IMR-90 (cell line): ENCODE results near the gene PGA4. TPM values are rescaled to one million over a fixed set of nuclear protein-coding genes. Genes with fewer than 3 reads are reported as not detected.

Experiments used
- ATAC-seq: fragments of 200-7000 bp; cut with Tn5 transposase; 2 replicates; pipeline ENCODE4 v1.9.1; 2020; ENCODE audit warnings: low read depth, mild to moderate bottlenecking, moderate library complexity
- BruUV-seq: library from RNA; stranded (reverse); fragments of 400-500 nt; replicated peaks from 2 replicates; lab custom pipeline; 2021; lab: Mats Ljungman, UMichigan
- CTCF ChIA-PET: fragments of 300-600 bp; formaldehyde crosslinking; extraction: SDS; loops from one replicate; lab custom pipeline; 2021; ENCODE audit warnings: antibody characterized with exemption; lab: Yijun Ruan, JAX
- POLR2A ChIA-PET: fragments of 300-600 bp; sonication (Branson Sonifier 250); formaldehyde crosslinking; loops from one replicate; lab custom pipeline; 2022; ENCODE audit warnings: antibody characterized with exemption; ENCODE audit not compliant: unreplicated experiment; lab: Charles Lee
- DNase-seq: peaks from one replicate; pipeline ENCODE4 v3.0.0; 2013
- H2AFZ ChIP-seq: replicated peaks from 2 replicates; pipeline ENCODE3; 2013; ENCODE audit warnings: low read length, mild to moderate bottlenecking; ENCODE audit not compliant: poor library complexity
- H2AK5ac ChIP-seq: 2 replicates; pipeline ENCODE4 v1.6.1; 2013; ENCODE audit warnings: low read depth, low read length, inconsistent platforms
- H2AK9ac ChIP-seq: replicated peaks from 2 replicates; pipeline ENCODE3; 2013; ENCODE audit warnings: mild to moderate bottlenecking, low read depth, low read length, moderate library complexity; ENCODE audit not compliant: poor library complexity
- H2BK120ac ChIP-seq: 2 replicates; pipeline ENCODE4 v1.6.1; 2013; ENCODE audit warnings: low read depth, low read length, inconsistent platforms
- H2BK15ac ChIP-seq: 3 replicates; pipeline ENCODE4 v1.6.1; 2013; ENCODE audit warnings: low read depth, low read length, inconsistent platforms
- H2BK20ac ChIP-seq: 2 replicates; pipeline ENCODE4 v1.6.1; 2013; ENCODE audit warnings: low read depth, mild to moderate bottlenecking, inconsistent platforms, low read length, moderate library complexity
- H2BK5ac ChIP-seq: 2 replicates; pipeline ENCODE4 v1.6.1; 2013; ENCODE audit warnings: mild to moderate bottlenecking, low read depth, low read length, inconsistent platforms; ENCODE audit not compliant: poor library complexity, severe bottlenecking
- H3K14ac ChIP-seq: replicated peaks from 2 replicates; pipeline ENCODE4 v1.6.1; 2013; ENCODE audit warnings: low read depth, low read length, inconsistent platforms
- H3K18ac ChIP-seq: 2 replicates; pipeline ENCODE4 v1.6.1; 2013; ENCODE audit warnings: low read depth, low read length, control low read depth
- H3K23ac ChIP-seq: 2 replicates; pipeline ENCODE4 v1.6.1; 2013; ENCODE audit warnings: low read depth, low read length, inconsistent platforms
- H3K27ac ChIP-seq: 2 replicates; pipeline ENCODE4 v1.5.1; 2013; ENCODE audit warnings: mild to moderate bottlenecking, control low read depth, low read length; ENCODE audit not compliant: insufficient read depth
- H3K27me3 ChIP-seq: 2 replicates; pipeline ENCODE4 v1.6.1; 2013; ENCODE audit warnings: low read length; ENCODE audit not compliant: control insufficient read depth, insufficient read depth
- H3K36me3 ChIP-seq: 2 replicates; pipeline ENCODE4 v1.6.1; 2013; ENCODE audit warnings: low read length, mixed read lengths; ENCODE audit not compliant: control insufficient read depth, insufficient read depth
- H3K4ac ChIP-seq: 2 replicates; pipeline ENCODE4 v1.6.1; 2013; ENCODE audit warnings: low read depth, low read length, inconsistent platforms
- H3K4me1 ChIP-seq: 2 replicates; pipeline ENCODE4 v1.6.1; 2013; ENCODE audit warnings: low read length, mixed read lengths; ENCODE audit not compliant: control insufficient read depth, insufficient read depth
- H3K4me2 ChIP-seq: 2 replicates; pipeline ENCODE4 v1.6.1; 2013; ENCODE audit warnings: low read depth, mild to moderate bottlenecking, control low read depth, low read length, moderate library complexity
- H3K4me3 ChIP-seq: 2 replicates; pipeline ENCODE4 v1.5.1; 2013; ENCODE audit warnings: low read depth, mild to moderate bottlenecking, control low read depth, low read length, moderate library complexity; ENCODE audit not compliant: insufficient read depth
- H3K56ac ChIP-seq: 2 replicates; pipeline ENCODE4 v1.6.1; 2013; ENCODE audit warnings: low read length, inconsistent platforms; ENCODE audit not compliant: insufficient read depth; ENCODE audit errors: extremely low read depth
- H3K79me1 ChIP-seq, 2 experiments: 2 replicates each; pipeline ENCODE4 v1.6.1; 2013; ENCODE audit warnings: low read length in 2 of 2, inconsistent platforms in 1 of 2, low read depth in 1 of 2
- H3K9ac ChIP-seq: 2 replicates; pipeline ENCODE4 v1.6.1; 2013; ENCODE audit warnings: low read depth, low read length, control low read depth
- H3K9me1 ChIP-seq: 2 replicates; pipeline ENCODE4 v1.6.1; 2013; ENCODE audit warnings: low read length, inconsistent platforms; ENCODE audit not compliant: insufficient read depth
- H3K9me3 ChIP-seq: 2 replicates; pipeline ENCODE4 v1.6.1; 2013; ENCODE audit warnings: low read length; ENCODE audit not compliant: control insufficient read depth, insufficient read depth
- H4K20me1 ChIP-seq: 2 replicates; pipeline ENCODE4 v1.6.1; 2013; ENCODE audit warnings: low read length, inconsistent platforms; ENCODE audit not compliant: insufficient read depth
- H4K5ac ChIP-seq: 2 replicates; pipeline ENCODE4 v1.6.1; 2013; ENCODE audit warnings: mild to moderate bottlenecking, low read depth, low read length, control low read depth
- H4K8ac ChIP-seq, 2 experiments: 2 replicates each; pipeline ENCODE4 v1.6.1; 2013; ENCODE audit warnings: low read depth in 2 of 2, low read length in 2 of 2, control low read depth in 1 of 2, inconsistent platforms in 1 of 2
- H4K91ac ChIP-seq: 2 replicates; pipeline ENCODE4 v1.6.1; 2013; ENCODE audit warnings: low read depth, low read length, inconsistent platforms; ENCODE audit not compliant: insufficient read depth
- BHLHE40 ChIP-seq: fragments of 150-350 bp; IDR thresholded peaks from 2 replicates; pipeline ENCODE4 v1.6.1; 2016; ENCODE audit warnings: mild to moderate bottlenecking, low read depth, low read length
- CEBPB ChIP-seq: IDR thresholded peaks from 2 replicates; pipeline ENCODE4 v1.6.1; 2012; ENCODE audit warnings: low read depth, low read length, improper control_type of control experiment
- CHD1 ChIP-seq: IDR thresholded peaks from 2 replicates; pipeline ENCODE4 v1.6.1; 2012; ENCODE audit warnings: low read depth, low read length, improper control_type of control experiment
- CTCF ChIP-seq: conservative IDR thresholded peaks from 2 replicates; pipeline ENCODE4 v1.5.1; 2012; ENCODE audit warnings: mild to moderate bottlenecking, low read depth, low read length, improper control_type of control experiment
- ELK1 ChIP-seq: fragments of 150-350 bp; IDR thresholded peaks from 2 replicates; pipeline ENCODE4 v1.6.1; 2016; ENCODE audit warnings: low read depth, mild to moderate bottlenecking, low read length, moderate library complexity, borderline replicate concordance
- MAFK ChIP-seq: IDR thresholded peaks from 2 replicates; pipeline ENCODE4 v1.6.1; 2012; ENCODE audit warnings: low read depth, low read length, improper control_type of control experiment
- MAZ ChIP-seq: IDR thresholded peaks from 2 replicates; pipeline ENCODE4 v1.6.1; 2012; ENCODE audit warnings: low read depth, mild to moderate bottlenecking, low read length, improper control_type of control experiment, moderate library complexity, borderline replicate concordance
- MXI1 ChIP-seq: IDR thresholded peaks from 2 replicates; pipeline ENCODE4 v1.6.1; 2012; ENCODE audit warnings: low read depth, mild to moderate bottlenecking, low read length, moderate library complexity, borderline replicate concordance
- NFE2L2 ChIP-seq: fragments of 150-350 bp; IDR thresholded peaks from 2 replicates; pipeline ENCODE4 v1.6.1; 2016; ENCODE audit warnings: low read depth, mild to moderate bottlenecking, low read length
- POLR2A ChIP-seq: IDR thresholded peaks from 2 replicates; pipeline ENCODE4 v1.6.1; 2012; ENCODE audit warnings: mild to moderate bottlenecking, low read depth, low read length
- RAD21 ChIP-seq: IDR thresholded peaks from 2 replicates; pipeline ENCODE4 v1.6.1; 2012; ENCODE audit warnings: low read length, improper control_type of control experiment
- RCOR1 ChIP-seq: IDR thresholded peaks from 2 replicates; pipeline ENCODE4 v1.6.1; 2012; ENCODE audit warnings: mild to moderate bottlenecking, low read length, improper control_type of control experiment; ENCODE audit not compliant: insufficient replicate concordance
- RFX5 ChIP-seq: IDR thresholded peaks from 2 replicates; pipeline ENCODE4 v1.8.0; 2012; ENCODE audit warnings: low read depth, mild to moderate bottlenecking, low read length, moderate library complexity
- SMC3 ChIP-seq: fragments of 150-350 bp; IDR thresholded peaks from 2 replicates; pipeline ENCODE4 v1.6.1; 2016; ENCODE audit warnings: low read depth, mild to moderate bottlenecking, antibody characterized with exemption, low read length, moderate library complexity
- WGBS, 2 experiments: methylation state at CpG; one replicate each; pipeline versions ENCODE4 v1.1.5 to v1.1.7; 2013; ENCODE audit warnings: missing lambda C conversion rate in 2 of 2; ENCODE audit not compliant: insufficient read length in 1 of 2; ENCODE audit errors: extremely low coverage in 2 of 2; 5-methylcytosine and 5-hydroxymethylcytosine counted together
- dilution Hi-C: fragments of 300-500 bp; cut with HindIII; formaldehyde crosslinking; loops from one replicate; pipeline ENCODE4 v1.14.3; 2018; ENCODE audit warnings: low sequenced_read_pairs; ENCODE audit not compliant: unreplicated experiment
- in situ Hi-C: fragments of 300-500 bp; cut with MboI; formaldehyde crosslinking; loops from 3 replicates; pipeline ENCODE4 v1.14.3; 2019; ENCODE audit warnings: low sequenced_read_pairs, inconsistent platforms, mixed read lengths
- intact Hi-C: fragments of 100-400 bp; cut with micrococcal nuclease; formaldehyde crosslinking; loops from 2 replicates; pipeline ENCODE4 v1.10.0; 2022
- polyA plus RNA-seq, 3 experiments: library from polyadenylated mRNA; depleted of rRNA; stranded (reverse); fragments of >200 nt; gene quantifications; 2 replicates each; pipeline ENCODE4 v1.2.3, GENCODE V29; 2012; ENCODE audit warnings: low replicate concordance in 1 of 3
- total RNA-seq: library from RNA; depleted of rRNA; stranded (reverse); fragments of >200 nt; gene quantifications from 2 replicates; pipeline ENCODE4 v1.2.3, GENCODE V29; 2012

The PGA4 gene
- total and polyA plus RNA-seq, 2 of the 4 experiments (the other 2 are of a cell fraction) = not detected

GRCh38 chr11:61194169-61194671 is 27.9 kb upstream of the PGA4 start:
- Histone ChIP-seq H3K9ac (no peak overlapping the region), H2AK9ac (no peak overlapping the region), H2BK120ac (no peak overlapping the region), H3K9me3 (peaks cover 9% of the 10 kb centered on the region), H2BK20ac (no peak overlapping the region), H3K56ac (no peak overlapping the region), H2AK5ac (no peak overlapping the region), H3K27me3 (peaks cover 25% of the 10 kb centered on the region), H3K23ac (no peak overlapping the region), H3K4me3 (no peak overlapping the region), H2BK15ac (no peak overlapping the region), H4K5ac (no peak overlapping the region), H3K27ac (no peak overlapping the region), H3K79me1 (no peaks in the 10 kb centered on the region), H3K4me1 (no peaks in the 10 kb centered on the region), H3K9me1 (no peaks in the 10 kb centered on the region), H3K18ac (no peak overlapping the region), H2AFZ (no peak overlapping the region), H2BK5ac (no peak overlapping the region), H4K20me1 (no peaks in the 10 kb centered on the region), H3K4me2 (no peak overlapping the region), H3K36me3 (no peaks in the 10 kb centered on the region), H4K8ac (no peak overlapping the region), H3K14ac (no peak overlapping the region), H3K4ac (no peak overlapping the region), H4K91ac (no peak overlapping the region)
- TF ChIP-seq MAZ (no peak), RAD21 (no peak), CEBPB (no peak), ELK1 (no peak), RCOR1 (no peak), SMC3 (no peak), MAFK (no peak), CTCF (no peak), POLR2A (no peak), NFE2L2 (no peak), CHD1 (no peak), MXI1 (no peak), RFX5 (no peak), BHLHE40 (no peak)
- no TSS peak for BruUV-seq
- POLR2A ChIA-PET = no interaction called here
- no CpG with 5 or more reads among the region's 12 CpGs for whole genome bisulfite sequencing, 2 experiments
- CTCF ChIA-PET = no interaction called here
- dilution Hi-C loops (no loop called here), in situ Hi-C loops (loop anchor here (5.0 kb wide), 1 partner anchor 63 kb away; no protein-coding TSS in a partner anchor), intact Hi-C loops (no loop called here)
- ATAC-seq = no peak
- DNase-seq = no peak
